GM12878 (cell line): ENCODE results near the gene TPCN1.

ENCODE experiments used
- ATF7 ChIP-seq: fragments of 450-650 bp; IDR thresholded peaks from 2 replicates; pipeline ENCODE4 v1.6.1; 2016; ENCODE audit warnings: low read depth, mild to moderate bottlenecking
- CREM ChIP-seq: IDR thresholded peaks from 2 replicates; pipeline ENCODE4 v1.6.1; 2014; ENCODE audit warnings: antibody characterized with exemption, low read depth
- FOS ChIP-seq: IDR thresholded peaks from 3 replicates; pipeline ENCODE4 v1.6.1; 2011; ENCODE audit warnings: borderline replicate concordance; ENCODE audit not compliant: insufficient read length; ENCODE audit errors: extremely low read depth
- HCFC1 ChIP-seq: fragments of 150-350 bp; IDR thresholded peaks from 2 replicates; pipeline ENCODE4 v1.6.1; 2014; ENCODE audit warnings: low read length
- HDAC6 ChIP-seq: fragments of 200-600 bp; sonication (generic); IDR thresholded peaks from one replicate; pipeline ENCODE4 v1.8.0; 2017; ENCODE audit warnings: antibody characterized with exemption; ENCODE audit not compliant: unreplicated experiment
- NR2C2 ChIP-seq: IDR thresholded peaks from 2 replicates; pipeline ENCODE4 v1.6.1; 2011; ENCODE audit warnings: borderline replicate concordance, low read depth; ENCODE audit not compliant: control insufficient read depth, insufficient read length
- POLR2AphosphoS5 ChIP-seq: IDR thresholded peaks from 2 replicates; pipeline ENCODE4 v1.6.1; 2011; ENCODE audit warnings: mild to moderate bottlenecking, low read length, inconsistent platforms
- RAD21 ChIP-seq: IDR thresholded peaks from 2 replicates; pipeline ENCODE4 v1.6.1; 2011; ENCODE audit warnings: mild to moderate bottlenecking, low read depth, low read length, moderate library complexity; ENCODE audit not compliant: insufficient read depth
- TAF1 ChIP-seq: IDR thresholded peaks from 2 replicates; pipeline ENCODE4 v1.6.1; 2011; ENCODE audit warnings: mild to moderate bottlenecking, low read depth, low read length, borderline replicate concordance
- TF ChIP-seq, protein P1 (sequence below): IDR thresholded peaks from 2 replicates; pipeline ENCODE4 v1.6.1; 2012; ENCODE audit warnings: low read depth, low read length, improper control_type of control experiment
- TF ChIP-seq, protein P2 (sequence below): IDR thresholded peaks from 2 replicates; pipeline ENCODE4 v1.6.1; 2011; ENCODE audit warnings: low read depth, low read length, improper control_type of control experiment, borderline replicate concordance
- TF ChIP-seq, protein P3 (sequence below): IDR thresholded peaks from 2 replicates; pipeline ENCODE4 v1.6.1; 2011; ENCODE audit warnings: mild to moderate bottlenecking, low read depth, low read length, moderate library complexity; ENCODE audit not compliant: insufficient replicate concordance
- TF ChIP-seq, protein P4 (sequence below), 3 experiments: IDR thresholded peaks in 2 of 3; conservative IDR thresholded peaks in 1 of 3; 2 replicates each; pipeline ENCODE4 v1.5.1; 2011; ENCODE audit warnings: low read depth in 3 of 3, low read length in 3 of 3, mild to moderate bottlenecking in 3 of 3, control low read depth in 2 of 3, moderate library complexity in 2 of 3, inconsistent platforms in 1 of 3, mixed read lengths in 1 of 3; ENCODE audit not compliant: control insufficient read depth in 2 of 3, insufficient read depth in 1 of 3; ENCODE audit errors: extremely low read depth in 1 of 3
- TF ChIP-seq, protein P5 (sequence below): IDR thresholded peaks from 2 replicates; pipeline ENCODE4 v1.6.1; 2011; ENCODE audit warnings: borderline replicate concordance, low read depth, mild to moderate bottlenecking, moderate library complexity, mixed read lengths, low read length; ENCODE audit not compliant: insufficient read depth; ENCODE audit errors: extremely low read length

DNA sequence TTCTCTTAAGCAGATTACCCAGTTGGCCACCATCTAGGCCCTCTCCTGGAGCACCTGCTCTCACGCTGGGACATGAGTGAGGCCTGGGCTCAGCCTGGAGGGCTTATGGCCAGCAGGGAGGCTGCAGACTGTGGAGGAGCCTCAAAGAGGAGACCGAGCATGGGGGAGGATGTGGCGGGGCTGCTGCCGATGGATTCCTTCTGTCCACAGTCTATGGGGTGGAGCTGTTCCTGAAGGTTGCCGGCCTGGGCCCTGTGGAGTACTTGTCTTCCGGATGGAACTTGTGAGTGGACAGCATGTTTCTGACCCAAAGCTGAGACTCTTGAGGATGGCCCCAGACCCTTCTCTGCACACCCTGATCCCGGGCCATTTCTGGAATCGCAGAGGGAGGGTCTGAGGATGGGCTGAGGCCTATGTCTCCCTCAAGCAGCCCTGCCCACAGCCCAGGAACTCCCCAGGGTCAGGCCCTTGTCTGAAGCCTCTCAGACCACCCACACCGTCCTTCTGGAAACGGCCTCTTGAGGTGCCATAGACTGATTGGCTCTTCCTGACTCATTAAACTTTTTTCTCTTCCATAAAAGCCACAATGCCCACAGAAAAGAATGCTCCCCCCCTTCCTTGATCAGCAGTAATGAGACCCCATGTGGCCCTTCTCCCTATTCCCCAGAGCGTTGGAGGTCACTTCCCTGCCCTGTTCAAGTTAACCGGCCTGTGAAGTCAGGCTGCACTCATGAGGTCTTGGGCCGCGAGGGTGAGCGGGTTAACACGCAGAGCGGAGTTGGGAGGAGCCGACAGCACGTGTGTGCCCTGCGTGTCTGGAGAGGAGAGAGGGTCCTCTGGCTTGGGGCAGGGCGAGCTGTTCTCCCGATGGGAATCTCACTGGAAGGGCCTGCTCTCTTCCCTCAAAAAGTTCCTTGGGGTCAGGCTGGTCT lies 64.7 kb downstream of the TPCN1 start:
- TF ChIP-seq HDAC6 (no peak), TAF1 (no peak), HCFC1 (no peak), ATF7 (no peak), RAD21 (no peak), NR2C2 (no peak), FOS (no peak), CREM (no peak), POLR2AphosphoS5 (no peak)
- TF ChIP-seq, protein P1, sequence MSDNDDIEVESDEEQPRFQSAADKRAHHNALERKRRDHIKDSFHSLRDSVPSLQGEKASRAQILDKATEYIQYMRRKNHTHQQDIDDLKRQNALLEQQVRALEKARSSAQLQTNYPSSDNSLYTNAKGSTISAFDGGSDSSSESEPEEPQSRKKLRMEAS, result no peak
- TF ChIP-seq, protein P2, sequence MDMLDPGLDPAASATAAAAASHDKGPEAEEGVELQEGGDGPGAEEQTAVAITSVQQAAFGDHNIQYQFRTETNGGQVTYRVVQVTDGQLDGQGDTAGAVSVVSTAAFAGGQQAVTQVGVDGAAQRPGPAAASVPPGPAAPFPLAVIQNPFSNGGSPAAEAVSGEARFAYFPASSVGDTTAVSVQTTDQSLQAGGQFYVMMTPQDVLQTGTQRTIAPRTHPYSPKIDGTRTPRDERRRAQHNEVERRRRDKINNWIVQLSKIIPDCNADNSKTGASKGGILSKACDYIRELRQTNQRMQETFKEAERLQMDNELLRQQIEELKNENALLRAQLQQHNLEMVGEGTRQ, result no peak
- TF ChIP-seq, protein P3, sequence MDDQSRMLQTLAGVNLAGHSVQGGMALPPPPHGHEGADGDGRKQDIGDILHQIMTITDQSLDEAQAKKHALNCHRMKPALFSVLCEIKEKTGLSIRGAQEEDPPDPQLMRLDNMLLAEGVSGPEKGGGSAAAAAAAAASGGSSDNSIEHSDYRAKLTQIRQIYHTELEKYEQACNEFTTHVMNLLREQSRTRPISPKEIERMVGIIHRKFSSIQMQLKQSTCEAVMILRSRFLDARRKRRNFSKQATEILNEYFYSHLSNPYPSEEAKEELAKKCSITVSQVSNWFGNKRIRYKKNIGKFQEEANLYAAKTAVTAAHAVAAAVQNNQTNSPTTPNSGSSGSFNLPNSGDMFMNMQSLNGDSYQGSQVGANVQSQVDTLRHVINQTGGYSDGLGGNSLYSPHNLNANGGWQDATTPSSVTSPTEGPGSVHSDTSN, result no peak
- TF ChIP-seq, protein P4, sequence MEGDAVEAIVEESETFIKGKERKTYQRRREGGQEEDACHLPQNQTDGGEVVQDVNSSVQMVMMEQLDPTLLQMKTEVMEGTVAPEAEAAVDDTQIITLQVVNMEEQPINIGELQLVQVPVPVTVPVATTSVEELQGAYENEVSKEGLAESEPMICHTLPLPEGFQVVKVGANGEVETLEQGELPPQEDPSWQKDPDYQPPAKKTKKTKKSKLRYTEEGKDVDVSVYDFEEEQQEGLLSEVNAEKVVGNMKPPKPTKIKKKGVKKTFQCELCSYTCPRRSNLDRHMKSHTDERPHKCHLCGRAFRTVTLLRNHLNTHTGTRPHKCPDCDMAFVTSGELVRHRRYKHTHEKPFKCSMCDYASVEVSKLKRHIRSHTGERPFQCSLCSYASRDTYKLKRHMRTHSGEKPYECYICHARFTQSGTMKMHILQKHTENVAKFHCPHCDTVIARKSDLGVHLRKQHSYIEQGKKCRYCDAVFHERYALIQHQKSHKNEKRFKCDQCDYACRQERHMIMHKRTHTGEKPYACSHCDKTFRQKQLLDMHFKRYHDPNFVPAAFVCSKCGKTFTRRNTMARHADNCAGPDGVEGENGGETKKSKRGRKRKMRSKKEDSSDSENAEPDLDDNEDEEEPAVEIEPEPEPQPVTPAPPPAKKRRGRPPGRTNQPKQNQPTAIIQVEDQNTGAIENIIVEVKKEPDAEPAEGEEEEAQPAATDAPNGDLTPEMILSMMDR (IDR thresholded peaks at IDR 0.05 in 2 of 3, conservative IDR thresholded peaks at IDR 0.05 in 1 of 3; ENCODE audit: control insufficient read depth in 2 of 3, extremely low read depth in 1 of 3, insufficient read depth in 1 of 3, low read depth in 3 of 3, low read length in 3 of 3), result no peak
- TF ChIP-seq, protein P5, sequence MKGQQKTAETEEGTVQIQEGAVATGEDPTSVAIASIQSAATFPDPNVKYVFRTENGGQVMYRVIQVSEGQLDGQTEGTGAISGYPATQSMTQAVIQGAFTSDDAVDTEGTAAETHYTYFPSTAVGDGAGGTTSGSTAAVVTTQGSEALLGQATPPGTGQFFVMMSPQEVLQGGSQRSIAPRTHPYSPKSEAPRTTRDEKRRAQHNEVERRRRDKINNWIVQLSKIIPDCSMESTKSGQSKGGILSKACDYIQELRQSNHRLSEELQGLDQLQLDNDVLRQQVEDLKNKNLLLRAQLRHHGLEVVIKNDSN, result no peak
